HG02973 (cell line): Measurements from ENCODE around the gene HHIPL1.
A peak's percentile ranks its signal among the peaks of the same experiment; 100 is the strongest.

Source experiments
- ATAC-seq: cut with Tn5 transposase; IDR thresholded peaks from one replicate; pipeline ENCODE4 v1.9.1; 2021; ENCODE audit warnings: moderate library complexity; ENCODE audit not compliant: unreplicated experiment

Gene HHIPL1

DNA sequence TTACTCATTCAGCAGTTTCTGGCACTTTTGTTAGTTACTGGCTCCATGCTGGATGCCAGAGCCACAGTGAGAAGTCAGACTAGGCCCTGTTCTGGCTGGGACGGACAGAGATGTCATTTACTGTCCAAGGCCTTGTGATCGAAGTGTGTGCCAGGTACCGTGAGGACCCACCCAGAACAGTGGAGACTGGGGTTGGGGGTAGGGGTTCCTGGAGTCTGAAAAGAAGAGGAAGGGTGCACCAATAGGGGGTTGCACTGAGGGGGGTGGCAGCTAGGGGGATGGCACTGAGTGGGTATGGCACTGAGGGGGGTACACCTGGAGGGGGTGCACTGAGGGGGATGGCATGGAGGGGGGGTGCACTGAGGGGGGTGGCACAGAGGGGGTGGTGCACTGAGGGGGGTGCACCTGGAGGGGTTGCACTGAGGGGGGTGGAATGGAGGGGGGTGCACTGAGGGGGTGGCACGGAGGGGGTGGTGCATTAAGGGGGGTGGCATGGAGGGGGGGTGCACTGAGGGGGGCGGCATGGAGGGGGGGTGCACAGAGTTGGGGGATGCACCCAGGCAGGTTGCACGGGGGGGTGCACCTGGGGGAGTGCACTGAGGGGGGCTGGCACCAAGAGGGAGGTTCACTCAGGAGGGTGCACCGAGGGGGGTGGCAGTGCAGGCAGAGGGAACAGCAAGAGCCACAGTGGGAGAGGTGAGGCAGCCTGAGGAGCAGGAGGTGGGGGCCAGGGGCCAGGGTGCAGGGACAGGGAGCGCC, 28.6 kb downstream of the HHIPL1 start:
- ATAC-seq, result no peak

DNA sequence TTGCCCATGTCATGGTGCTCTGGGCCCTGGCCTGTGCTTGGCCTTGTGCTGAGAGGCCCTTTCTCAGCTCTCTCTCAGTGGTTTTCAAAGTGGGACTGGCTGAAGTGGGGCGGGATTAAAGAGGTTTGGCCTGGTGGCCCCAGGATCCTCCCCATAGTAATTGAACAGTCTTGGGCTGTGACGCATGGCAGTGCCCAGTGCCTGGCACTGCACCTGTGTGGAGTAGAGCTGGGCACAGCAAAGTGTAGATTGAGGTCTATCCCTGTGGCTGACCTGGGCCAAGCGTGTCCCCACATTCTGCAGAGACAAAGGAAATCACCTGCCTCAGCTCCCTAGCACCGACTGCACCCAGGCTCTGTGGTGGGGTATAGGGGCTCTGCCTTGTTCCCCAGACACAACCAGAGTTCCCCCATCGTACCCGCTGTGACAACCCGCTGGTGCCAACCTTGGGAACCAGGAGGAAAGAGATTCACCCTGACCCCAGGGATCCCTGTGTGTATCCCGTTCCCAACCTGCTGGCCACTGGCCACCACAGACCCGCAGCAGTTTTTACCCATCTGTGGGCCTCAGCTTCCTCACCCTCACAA, 29.2 kb downstream of the HHIPL1 start:
- no peak for ATAC-seq

- no peak for ATAC-seq
Measured at GRCh38 chr14:99674776-99675381, 29.9 kb downstream of the HHIPL1 start.

GRCh38 chr14:99675382-99675835, 30.5 kb downstream of the HHIPL1 start:
- ATAC-seq, result no peak

DNA sequence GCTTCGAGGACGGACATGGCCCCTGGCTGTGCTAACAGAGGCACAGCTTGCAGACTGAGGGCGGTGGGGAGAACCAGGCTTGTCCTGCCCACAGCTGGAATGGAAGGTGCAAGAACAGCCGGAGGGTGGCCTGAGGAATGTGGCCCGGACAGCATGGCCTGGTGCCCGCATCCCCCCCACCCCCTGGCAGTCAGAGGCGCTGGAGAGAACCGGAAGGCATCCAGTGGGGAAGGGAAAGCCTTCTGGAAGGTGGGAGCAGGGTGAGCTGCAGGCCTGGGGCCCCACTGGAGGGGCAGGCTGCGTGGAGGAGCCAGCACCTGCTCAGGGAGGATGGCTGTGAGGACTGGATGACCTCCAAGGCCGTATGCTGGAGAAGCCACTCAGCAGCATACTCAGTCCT, 31.0 kb downstream of the HHIPL1 start:
- no peak for ATAC-seq

GRCh38 chr14:99676657-99677056, 31.7 kb downstream of the HHIPL1 start:
- ATAC-seq, result no peak

GRCh38 chr14:99677231-99678140, 32.6 kb downstream of the HHIPL1 start:
- no peak for ATAC-seq

DNA sequence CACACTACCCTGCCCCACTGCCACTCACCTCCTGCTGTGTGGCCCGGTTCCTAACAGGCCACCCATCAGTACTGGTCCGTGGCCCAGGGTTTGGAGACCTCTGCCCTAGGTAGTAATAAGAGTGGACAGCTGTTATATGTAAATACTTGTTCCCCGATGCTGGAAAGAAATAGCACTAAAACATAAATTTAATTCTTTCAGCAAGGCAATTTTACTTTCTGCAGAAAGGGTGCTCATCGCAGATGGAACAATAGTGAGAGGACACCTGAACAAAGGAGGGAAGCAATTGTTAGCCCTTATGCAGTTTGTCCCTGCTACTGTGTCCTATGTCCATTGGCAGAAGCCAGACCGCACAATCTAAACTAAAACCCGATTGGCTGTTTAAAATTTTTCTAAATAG, 33.3 kb downstream of the HHIPL1 start:
- ATAC-seq, result no peak

- ATAC-seq, result no peak
Measured at GRCh38 chr14:99679111-99679510, 34.2 kb downstream of the HHIPL1 start.

DNA sequence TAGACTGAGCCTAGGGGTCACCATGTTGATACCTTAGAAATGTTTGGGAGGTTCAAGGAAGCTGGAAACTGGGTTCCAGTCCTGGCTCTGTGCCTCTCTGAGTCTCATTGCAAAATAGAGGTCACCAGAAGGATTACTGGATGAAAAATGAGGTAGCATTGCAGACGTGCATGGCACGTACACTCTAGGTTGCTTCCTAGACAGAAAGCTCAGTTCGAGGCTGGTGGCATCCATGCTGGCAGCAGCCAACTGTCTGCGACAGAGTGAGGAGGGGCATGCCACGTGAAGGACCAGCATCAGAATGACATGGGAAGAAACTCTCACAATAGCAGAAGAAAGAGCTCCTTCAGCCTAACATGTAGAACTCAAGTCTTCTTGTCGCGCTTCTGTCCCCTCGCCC, 34.6 kb downstream of the HHIPL1 start:
- no peak for ATAC-seq

DNA sequence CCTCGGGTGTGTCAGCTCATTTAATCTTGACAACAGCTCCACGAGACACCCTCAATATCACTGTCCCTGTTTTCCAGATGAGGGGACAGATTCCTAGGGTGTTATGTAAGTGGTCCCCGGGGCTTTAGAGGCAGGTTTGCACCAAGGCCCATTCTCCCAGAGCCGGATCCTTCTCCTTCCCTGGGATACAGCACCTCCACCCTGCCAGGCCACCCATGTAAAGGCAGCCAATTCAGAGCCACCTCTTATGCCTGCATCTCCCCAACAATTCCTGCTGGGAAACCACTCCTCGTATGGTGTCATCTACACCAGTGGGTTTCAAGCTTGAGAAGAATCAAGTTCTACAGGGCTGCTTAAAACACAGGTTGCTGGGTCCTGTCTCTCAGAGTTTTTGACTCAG, 35.1 kb downstream of the HHIPL1 start:
- no peak for ATAC-seq

DNA sequence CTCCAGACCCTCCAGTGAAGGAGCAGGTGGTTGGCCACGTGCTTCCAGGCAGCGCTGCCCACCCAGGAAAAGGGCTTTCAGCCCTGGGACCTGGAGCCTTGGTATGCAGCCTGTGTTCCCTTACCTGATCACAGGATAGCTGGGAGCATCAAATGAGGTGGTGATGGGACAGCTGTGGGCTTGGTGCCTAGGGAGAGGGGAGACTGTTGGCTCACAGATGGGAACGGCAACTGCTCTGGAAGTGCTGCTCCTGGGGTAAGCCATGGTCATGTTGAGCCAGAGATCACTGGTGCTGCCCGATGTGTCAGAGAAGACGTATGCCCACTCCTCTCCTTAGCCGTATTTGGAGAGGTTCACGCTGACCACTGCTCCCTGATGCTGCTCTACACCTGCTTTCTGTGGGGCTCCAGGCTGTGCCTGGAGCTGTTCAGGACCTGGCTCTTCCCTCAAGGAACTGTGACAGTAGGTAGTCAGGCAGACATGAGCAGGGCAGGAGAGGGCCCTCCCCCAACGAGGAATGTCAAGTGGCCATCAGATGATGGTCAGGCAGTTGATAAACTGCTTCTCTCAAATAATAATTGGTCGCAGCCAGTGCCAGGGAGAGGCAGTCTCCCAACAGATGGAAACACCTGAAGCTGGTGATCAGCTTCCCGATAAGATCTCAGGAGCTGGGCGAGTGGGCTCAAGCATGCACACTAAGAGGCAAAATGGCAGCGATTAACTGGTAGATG, 36.3 kb downstream of the HHIPL1 start:
- ATAC-seq, result no peak

DNA sequence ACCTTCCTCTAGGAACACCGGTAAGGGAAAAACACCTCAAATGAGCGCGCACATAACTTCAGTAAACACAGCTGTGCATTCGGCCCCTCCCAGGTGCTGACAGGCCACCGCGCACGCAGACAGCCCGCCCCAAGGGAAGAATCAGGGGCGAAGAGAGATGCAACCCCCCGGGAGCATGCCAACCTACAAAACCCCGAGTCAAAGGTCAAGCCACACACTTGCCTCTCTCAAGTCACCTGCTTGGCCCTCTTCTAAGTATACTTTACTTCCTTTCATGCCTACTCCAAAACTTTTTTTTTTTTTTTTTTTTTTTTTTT, 36.9 kb downstream of the HHIPL1 start:
- no peak for ATAC-seq

GRCh38 chr14:99682809-99683618, 38.1 kb downstream of the HHIPL1 start:
- ATAC-seq, result peak; percentile 34

- peak; percentile 90 for ATAC-seq
Measured at GRCh38 chr14:99683619-99684409, 38.9 kb downstream of the HHIPL1 start, which contains the start of gene CYP46A1. CYP46A1 (plus strand) TSS chr14:99684298; CDS start chr14:99684418, 120 bp downstream.

DNA sequence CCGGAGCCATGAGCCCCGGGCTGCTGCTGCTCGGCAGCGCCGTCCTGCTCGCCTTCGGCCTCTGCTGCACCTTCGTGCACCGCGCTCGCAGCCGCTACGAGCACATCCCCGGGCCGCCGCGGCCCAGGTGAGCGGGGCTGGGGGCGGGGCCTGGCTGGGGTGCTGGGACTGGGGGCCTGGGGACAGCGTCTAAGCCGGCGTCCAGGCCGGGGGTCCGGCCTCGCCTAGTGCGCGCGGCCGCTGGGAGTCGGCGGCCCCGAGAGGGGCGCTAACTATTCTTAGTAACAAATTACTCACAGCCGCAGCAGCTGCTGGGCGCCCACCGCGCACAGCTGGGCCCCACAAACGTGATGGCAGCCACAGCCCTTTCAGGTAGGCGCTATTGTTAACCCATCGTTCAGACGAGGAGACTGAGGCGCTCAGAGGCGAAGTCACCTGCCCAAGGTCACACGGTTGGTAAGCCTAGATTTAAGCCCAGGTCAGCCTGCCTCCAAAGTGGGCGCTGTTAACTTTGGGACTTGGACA, 39.5 kb downstream of the HHIPL1 start:
- ATAC-seq, result no peak

- no peak for ATAC-seq
Measured at GRCh38 chr14:99685151-99685591, 40.2 kb downstream of the HHIPL1 start.

GRCh38 chr14:99685596-99685995, 40.7 kb downstream of the HHIPL1 start:
- ATAC-seq, result no peak
